ENCODE measurements around the gene VPS37C.
A peak's percentile ranks its signal among the peaks of the same experiment; 100 is the strongest.

VPS37C gene

DNA sequence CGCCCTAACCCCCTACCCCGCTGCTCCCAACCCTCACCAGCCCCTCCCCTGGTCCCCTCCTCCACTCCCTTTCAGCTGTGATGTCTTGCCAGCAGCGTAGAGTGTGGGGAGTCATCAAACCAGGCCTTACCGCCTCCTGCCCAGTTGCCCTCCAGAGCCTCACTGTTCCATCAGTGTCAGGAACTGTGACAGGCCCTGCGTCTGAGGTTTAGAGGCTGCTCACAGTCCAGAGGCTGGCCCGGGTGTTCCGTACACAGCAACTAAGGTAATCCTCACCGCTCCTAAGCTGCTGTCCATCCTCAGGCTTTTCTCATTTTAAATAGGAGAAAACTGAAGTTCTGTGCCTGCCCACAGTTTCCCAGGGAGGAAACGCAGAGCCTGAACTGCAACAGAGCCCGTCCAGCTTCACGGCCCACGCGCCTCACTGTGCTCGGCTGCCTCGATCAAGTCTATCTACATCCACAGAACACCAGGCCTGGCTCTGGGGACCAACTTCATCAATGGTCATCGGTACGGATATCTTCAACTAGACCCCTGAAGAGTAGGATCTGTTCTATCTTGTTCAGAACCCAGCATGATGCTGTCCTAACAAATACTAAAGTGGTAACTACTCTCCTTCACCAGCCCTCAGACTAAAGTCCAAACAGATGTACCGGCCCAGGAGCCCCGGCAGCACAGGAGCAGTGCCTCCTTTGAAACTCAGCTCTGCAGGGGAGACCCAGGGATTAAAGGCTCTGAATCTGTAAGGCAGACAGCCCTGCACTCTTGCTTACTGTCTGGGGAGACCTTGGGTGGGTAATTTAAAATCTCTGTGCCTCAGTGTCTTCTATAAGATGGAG lies 10.3 kb downstream of the VPS37C start:
- no peak for TF ChIP-seq ZFX (IDR thresholded peaks at IDR 0.05)
- TF ChIP-seq, protein P1, sequence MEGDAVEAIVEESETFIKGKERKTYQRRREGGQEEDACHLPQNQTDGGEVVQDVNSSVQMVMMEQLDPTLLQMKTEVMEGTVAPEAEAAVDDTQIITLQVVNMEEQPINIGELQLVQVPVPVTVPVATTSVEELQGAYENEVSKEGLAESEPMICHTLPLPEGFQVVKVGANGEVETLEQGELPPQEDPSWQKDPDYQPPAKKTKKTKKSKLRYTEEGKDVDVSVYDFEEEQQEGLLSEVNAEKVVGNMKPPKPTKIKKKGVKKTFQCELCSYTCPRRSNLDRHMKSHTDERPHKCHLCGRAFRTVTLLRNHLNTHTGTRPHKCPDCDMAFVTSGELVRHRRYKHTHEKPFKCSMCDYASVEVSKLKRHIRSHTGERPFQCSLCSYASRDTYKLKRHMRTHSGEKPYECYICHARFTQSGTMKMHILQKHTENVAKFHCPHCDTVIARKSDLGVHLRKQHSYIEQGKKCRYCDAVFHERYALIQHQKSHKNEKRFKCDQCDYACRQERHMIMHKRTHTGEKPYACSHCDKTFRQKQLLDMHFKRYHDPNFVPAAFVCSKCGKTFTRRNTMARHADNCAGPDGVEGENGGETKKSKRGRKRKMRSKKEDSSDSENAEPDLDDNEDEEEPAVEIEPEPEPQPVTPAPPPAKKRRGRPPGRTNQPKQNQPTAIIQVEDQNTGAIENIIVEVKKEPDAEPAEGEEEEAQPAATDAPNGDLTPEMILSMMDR (conservative IDR thresholded peaks at IDR 0.05) = no peak
- peak overlapping the region; percentile 54 for H3K27ac ChIP-seq

DNA sequence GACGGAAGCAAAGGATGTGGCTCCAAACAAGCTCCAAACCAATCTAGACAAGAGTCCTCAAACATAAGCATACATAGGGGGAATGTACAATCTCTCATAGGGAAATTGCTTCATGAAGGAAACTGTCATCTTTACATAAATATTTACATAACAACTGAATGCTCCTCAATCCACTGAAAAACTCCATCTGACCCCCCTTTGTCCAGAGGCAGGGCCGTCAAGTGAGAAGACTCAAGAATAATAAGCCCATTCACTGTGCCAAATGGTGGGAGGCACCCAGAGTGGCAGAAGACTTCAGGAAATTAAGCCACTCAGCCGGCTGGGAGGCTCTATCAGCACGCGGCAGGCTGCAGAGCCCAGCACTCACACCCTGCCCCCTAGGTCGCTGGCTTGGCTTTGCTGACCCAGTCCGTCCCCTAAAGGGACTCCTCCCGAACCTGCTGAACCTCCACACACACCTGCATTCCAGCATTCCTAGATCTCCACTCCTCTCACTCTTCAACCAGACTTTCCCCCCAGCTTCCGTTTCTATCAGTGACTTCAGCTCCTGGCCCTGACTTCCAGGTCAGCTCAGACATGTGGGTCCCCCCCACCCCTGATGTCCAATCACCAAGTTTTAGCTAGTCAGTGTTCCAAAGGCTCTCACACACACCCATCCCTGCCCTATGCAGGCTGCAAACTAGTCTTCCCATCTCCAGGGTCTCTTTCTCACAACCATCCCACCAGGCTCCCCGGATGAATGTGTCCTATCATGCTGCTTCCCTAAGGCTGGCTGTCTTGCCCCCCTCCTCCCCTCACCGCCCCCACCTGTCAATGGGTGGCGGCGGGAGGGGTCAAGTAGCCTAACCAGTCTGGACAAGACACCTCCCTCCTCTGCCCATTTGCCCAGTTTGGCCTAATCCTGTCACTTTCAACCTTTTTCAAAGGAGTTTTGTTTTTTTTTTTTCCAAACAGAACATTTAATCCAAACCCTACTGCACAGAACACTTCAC lies 11.3 kb downstream of the VPS37C start:
- H3K27ac ChIP-seq = peak overlapping the region; percentile 54
- no peak for TF ChIP-seq ZFX (IDR thresholded peaks at IDR 0.05)
- TF ChIP-seq, protein P1 (conservative IDR thresholded peaks at IDR 0.05) = no peak

DNA sequence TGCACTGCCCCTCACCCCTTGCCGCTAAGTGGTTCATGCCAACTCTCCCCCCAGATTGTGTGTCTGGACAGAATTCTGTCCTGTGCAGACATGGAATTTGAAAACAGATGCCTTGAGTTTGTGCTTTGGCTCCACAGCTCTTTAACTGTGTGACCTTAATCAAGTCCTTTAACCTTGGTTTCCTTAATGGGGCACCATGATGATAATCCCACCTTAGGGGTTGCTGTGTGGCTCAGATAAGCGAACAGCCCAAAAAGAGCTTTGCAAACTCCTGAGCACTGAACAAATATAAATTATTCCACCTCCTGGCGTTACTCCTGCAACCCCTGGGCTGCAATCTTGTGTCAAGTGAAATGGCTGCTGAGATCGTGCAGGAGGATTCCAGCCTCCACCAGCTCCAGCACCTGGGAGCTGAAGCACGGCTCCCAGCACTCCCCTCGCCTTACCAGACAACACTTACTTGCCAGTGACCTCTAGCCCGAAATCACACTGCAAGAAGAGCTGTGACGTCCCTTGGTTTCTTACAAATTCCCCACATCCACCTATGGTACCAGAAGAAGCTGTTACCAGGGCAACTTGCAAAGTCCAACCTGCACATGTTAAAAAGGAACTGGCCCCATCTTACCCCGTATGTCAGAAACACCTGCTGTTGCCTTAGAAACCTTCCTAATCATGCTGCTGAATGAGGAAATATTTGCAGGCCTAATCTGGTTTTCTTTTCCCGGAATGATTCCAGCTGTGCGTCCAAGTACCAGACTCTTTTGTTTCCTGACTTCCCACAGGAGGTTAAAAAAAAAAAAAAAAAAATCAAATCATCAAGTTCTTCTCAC lies 13.2 kb downstream of the VPS37C start:
- H3K27ac ChIP-seq = no peak overlapping the region
- TF ChIP-seq, protein P1 (conservative IDR thresholded peaks at IDR 0.05) = no peak
- no peak for TF ChIP-seq ZFX (IDR thresholded peaks at IDR 0.05)

DNA sequence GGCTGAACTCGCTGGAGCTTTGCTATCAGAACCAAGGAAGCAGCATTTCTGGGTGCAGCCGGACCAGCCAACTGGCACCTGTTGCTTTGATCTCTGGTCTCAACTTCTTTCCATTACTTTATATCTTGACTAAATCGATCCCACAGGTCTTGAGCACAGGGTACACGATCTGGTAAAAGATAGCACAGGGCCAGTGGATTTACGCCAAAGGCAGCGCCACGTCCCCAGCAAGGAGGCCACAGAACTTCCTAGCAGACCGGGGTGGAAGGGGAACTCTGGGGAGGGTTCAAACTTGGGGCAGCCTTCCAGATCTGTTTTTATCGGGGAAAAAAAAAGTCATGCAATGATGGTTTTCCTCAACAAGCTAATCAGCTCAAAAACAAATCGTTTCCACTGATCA lies 14.0 kb downstream of the VPS37C start:
- TF ChIP-seq ZFX (IDR thresholded peaks at IDR 0.05) = no peak
- TF ChIP-seq, protein P1 (conservative IDR thresholded peaks at IDR 0.05) = no peak
- H3K27ac ChIP-seq = no peak overlapping the region

DNA sequence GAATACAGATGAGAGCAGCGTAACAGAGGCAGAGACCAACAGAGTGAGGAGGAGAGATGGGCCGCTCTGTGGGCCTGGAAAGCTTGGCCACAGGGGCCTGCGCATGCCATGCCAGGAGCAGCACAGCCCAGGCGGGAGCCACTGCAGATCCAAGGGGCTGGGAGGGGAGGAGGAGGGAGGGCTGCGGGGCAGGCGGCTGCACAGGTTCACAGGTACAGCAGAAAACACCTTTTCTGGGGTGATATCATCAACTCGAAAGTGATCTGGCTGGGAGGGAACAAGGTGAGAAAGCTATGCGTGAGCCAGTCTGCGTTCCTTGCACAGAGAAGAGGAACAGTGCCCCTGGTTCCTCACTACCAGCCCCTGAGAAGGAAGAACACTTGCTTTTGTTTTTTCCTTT lies 14.8 kb downstream of the VPS37C start:
- TF ChIP-seq, protein P1 (conservative IDR thresholded peaks at IDR 0.05) = no peak
- TF ChIP-seq ZFX (IDR thresholded peaks at IDR 0.05) = no peak
- H3K27ac ChIP-seq = no peak overlapping the region

DNA sequence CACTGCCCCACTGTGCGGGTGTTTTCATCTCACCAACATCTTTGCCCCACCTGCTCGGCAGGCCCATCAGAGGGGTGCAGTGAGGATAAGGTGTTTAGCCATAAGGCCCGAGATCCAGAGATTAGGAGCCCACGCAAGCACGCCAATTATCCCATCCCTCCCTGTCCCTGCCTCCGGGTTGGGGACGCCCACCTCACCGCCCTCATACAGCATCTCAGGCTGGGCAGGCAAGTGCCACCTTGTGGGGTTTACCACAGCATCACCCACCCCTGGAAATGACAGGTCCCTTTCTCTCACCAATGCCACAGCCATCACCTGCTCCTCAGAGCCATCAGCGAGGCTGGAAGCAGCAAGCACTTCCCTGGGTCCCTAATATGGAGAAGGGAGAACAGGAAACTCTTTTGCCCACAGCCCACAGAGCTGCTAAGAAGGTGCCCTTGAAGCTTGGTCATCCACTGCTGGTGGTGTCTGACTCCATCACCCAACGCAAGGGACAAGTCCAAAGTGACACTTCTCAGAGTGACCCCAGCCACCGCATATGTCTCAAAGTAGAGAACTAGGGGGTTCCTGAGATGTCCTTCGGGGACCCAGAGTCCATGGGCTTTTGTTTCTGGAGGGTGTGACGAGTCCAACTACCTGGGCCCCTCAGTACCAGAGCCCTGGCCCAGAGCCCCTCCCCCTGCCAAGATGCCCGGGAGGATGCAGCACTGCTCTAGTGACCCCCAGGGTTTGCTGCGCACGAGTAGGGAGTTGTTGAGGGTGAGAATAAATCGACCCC lies 15.8 kb downstream of the VPS37C start:
- no peak for TF ChIP-seq ZFX (IDR thresholded peaks at IDR 0.05)
- TF ChIP-seq, protein P1 (conservative IDR thresholded peaks at IDR 0.05) = no peak
- H3K27ac ChIP-seq = no peak overlapping the region
